Vagina (tissue), 2 donors: ENCODE measurements around the gene LHFPL4. TPM values are rescaled to one million over a fixed set of nuclear protein-coding genes. Genes with fewer than 3 reads are reported as not detected.

ENCODE experiments used
- DNase-seq, 2 donors: peaks; one replicate each; pipeline ENCODE4 v3.0.0-alpha.2; 2017; ENCODE audit errors: extremely low spot score in 2 of 2
- H3K27ac ChIP-seq: fragments of 200-600 bp; sonication (generic); one replicate; pipeline ENCODE4 v1.5.1; 2019
- H3K27me3 ChIP-seq: fragments of 200-600 bp; sonication (generic); one replicate; pipeline ENCODE4 v1.5.1; 2019
- H3K36me3 ChIP-seq, 2 donors: fragments of 200-600 bp; sonication (generic); one replicate each; pipeline ENCODE4 v1.5.1; 2017 to 2019
- H3K4me1 ChIP-seq: fragments of 200-600 bp; sonication (generic); one replicate; pipeline ENCODE4 v1.5.1; 2019
- H3K4me3 ChIP-seq, 2 donors: fragments of 200-600 bp; sonication (generic); 1 replicate in 1 of 2; 2 replicates in 1 of 2; pipeline ENCODE4 v1.5.1; 2016 to 2019
- H3K9me3 ChIP-seq: fragments of 200-600 bp; sonication (generic); one replicate; pipeline ENCODE4 v1.5.1; 2019
- POLR2A ChIP-seq, 2 donors: fragments of 450-650 bp; IDR thresholded peaks; one replicate each; pipeline ENCODE4 v1.6.1; 2017; ENCODE audit warnings: antibody characterized with exemption in 2 of 2, mild to moderate bottlenecking in 2 of 2, moderate library complexity in 2 of 2
- POLR2AphosphoS5 ChIP-seq, 2 donors: sonication (generic); formaldehyde crosslinking; IDR thresholded peaks; one replicate each; pipeline ENCODE4 v1.9.0; 2017; ENCODE audit warnings: antibody characterized with exemption in 2 of 2, mild to moderate bottlenecking in 2 of 2, low read depth in 1 of 2; ENCODE audit not compliant: insufficient read depth in 1 of 2
- intact Hi-C: fragments of 100-400 bp; cut with DNase I; formaldehyde crosslinking; loops from one replicate; pipeline ENCODE4 v1.15.1; 2023
- total RNA-seq: library from RNA; depleted of rRNA; stranded (reverse); fragments of >200 nt; gene quantifications from one replicate; pipeline ENCODE4 v1.2.3, GENCODE V29; 2016
- TF ChIP-seq, protein P1 (sequence below), 3 experiments: fragments of 450-650 bp in 2 of 3; fragments of 200-600 bp in 1 of 3; sonication (generic) in 1 of 3; IDR thresholded peaks; one replicate each; pipeline ENCODE4 v1.5.1; 2017 to 2019; ENCODE audit warnings: antibody characterized with exemption in 3 of 3, mild to moderate bottlenecking in 2 of 3, moderate library complexity in 2 of 3

LHFPL4 gene
- total RNA-seq, 1 donor from 2014 or later, result not detected

DNA sequence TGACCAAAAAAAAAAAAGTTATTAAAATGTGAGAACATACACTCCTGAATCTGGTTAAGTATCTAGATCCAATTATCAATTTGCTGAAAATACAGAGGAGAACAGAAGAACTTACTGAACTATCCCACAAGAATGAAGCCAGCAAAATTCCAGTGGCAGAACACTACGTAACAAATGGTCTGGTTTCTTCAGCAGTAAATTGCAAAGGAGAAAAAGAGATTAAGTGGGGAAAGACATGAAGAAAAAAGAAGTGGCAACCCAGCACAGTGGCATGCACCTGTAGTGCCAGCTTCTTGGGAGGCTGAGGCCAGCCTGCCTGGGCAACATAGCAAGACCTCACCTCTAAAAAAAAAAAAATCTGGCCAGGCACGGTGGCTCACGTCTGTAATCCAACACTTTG lies 62.1 kb downstream of the LHFPL4 start:
- Histone ChIP-seq H3K9me3 (peaks cover 5% of the 10 kb centered on the region), H3K27me3 (no peaks in the 10 kb centered on the region), H3K4me1 (no peaks in the 10 kb centered on the region), H3K27ac (no peak overlapping the region), H3K4me3 (no peak overlapping the region), H3K36me3 (no peaks in the 10 kb centered on the region)
- intact Hi-C loops, result no loop called here
- no peak for DNase-seq
- TF ChIP-seq POLR2A (IDR thresholded peaks at IDR 0.05), result no peak
- TF ChIP-seq POLR2AphosphoS5 (IDR thresholded peaks at IDR 0.05; ENCODE audit: insufficient read depth in 1 of 2, low read depth in 1 of 2), result no peak
- TF ChIP-seq, protein P1, sequence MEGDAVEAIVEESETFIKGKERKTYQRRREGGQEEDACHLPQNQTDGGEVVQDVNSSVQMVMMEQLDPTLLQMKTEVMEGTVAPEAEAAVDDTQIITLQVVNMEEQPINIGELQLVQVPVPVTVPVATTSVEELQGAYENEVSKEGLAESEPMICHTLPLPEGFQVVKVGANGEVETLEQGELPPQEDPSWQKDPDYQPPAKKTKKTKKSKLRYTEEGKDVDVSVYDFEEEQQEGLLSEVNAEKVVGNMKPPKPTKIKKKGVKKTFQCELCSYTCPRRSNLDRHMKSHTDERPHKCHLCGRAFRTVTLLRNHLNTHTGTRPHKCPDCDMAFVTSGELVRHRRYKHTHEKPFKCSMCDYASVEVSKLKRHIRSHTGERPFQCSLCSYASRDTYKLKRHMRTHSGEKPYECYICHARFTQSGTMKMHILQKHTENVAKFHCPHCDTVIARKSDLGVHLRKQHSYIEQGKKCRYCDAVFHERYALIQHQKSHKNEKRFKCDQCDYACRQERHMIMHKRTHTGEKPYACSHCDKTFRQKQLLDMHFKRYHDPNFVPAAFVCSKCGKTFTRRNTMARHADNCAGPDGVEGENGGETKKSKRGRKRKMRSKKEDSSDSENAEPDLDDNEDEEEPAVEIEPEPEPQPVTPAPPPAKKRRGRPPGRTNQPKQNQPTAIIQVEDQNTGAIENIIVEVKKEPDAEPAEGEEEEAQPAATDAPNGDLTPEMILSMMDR (IDR thresholded peaks at IDR 0.05), result no peak

DNA sequence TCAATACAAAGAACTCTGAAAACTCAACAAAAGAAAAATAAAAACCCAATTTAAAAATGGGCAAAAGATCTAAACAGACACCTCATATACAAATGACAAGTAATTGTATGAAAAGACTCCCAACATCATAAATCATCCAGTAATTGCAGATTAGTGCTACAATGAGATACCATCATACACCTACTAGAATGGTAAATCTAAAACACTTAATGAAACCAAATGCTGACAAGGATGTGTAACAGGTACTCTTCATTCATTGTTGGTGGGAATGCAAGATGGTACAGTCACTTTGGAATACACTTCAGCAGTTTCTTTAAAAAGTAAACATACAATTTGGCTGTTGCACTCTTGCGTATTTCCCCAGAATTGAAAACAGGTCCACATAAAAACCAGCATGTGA lies 68.4 kb downstream of the LHFPL4 start:
- H3K4me1 ChIP-seq, result no peaks in the 10 kb centered on the region
- H3K4me3 ChIP-seq, result no peak overlapping the region
- DNase-seq, result no peak
- H3K36me3 ChIP-seq, result peaks cover 0 to 13% of the 10 kb centered on the region in 2 donors
- H3K27me3 ChIP-seq, result no peaks in the 10 kb centered on the region
- intact Hi-C loops, result no loop called here
- TF ChIP-seq, protein P1 (IDR thresholded peaks at IDR 0.05), result no peak
- no peak for TF ChIP-seq POLR2AphosphoS5 (IDR thresholded peaks at IDR 0.05; ENCODE audit: insufficient read depth in 1 of 2, low read depth in 1 of 2)
- no peak for TF ChIP-seq POLR2A (IDR thresholded peaks at IDR 0.05)
- no peak overlapping the region for H3K27ac ChIP-seq
- H3K9me3 ChIP-seq, result peaks cover 5% of the 10 kb centered on the region

DNA sequence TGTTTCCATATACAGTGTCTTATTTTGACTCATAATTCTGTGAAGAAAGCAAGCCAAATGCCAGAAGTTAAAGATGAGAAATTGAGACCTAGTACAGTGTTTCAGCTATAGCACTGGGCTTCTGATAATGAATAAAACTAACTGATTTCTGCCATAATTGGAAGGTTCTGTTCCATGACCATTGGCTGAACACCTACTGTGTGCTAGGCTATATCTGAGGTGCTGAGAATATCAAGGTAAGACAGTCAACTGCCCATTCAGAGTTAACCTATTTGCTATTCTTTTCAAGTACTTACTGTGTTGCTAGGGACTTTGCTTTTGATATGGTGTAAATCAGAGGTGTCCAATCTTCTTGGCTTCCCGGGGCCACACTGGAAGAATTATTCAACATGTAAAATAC lies 73.4 kb downstream of the LHFPL4 start:
- peaks cover 0 to 55% of the 10 kb centered on the region in 2 donors for H3K36me3 ChIP-seq
- no peaks in the 10 kb centered on the region for H3K9me3 ChIP-seq
- no peak overlapping the region for H3K27ac ChIP-seq
- TF ChIP-seq, protein P1 (IDR thresholded peaks at IDR 0.05), result no peak
- no peak for TF ChIP-seq POLR2A (IDR thresholded peaks at IDR 0.05)
- no peak for TF ChIP-seq POLR2AphosphoS5 (IDR thresholded peaks at IDR 0.05; ENCODE audit: insufficient read depth in 1 of 2, low read depth in 1 of 2)
- H3K4me3 ChIP-seq, result no peak overlapping the region
- no peaks in the 10 kb centered on the region for H3K27me3 ChIP-seq
- DNase-seq, result no peak
- intact Hi-C loops, result no loop called here
- H3K4me1 ChIP-seq, result no peaks in the 10 kb centered on the region

DNA sequence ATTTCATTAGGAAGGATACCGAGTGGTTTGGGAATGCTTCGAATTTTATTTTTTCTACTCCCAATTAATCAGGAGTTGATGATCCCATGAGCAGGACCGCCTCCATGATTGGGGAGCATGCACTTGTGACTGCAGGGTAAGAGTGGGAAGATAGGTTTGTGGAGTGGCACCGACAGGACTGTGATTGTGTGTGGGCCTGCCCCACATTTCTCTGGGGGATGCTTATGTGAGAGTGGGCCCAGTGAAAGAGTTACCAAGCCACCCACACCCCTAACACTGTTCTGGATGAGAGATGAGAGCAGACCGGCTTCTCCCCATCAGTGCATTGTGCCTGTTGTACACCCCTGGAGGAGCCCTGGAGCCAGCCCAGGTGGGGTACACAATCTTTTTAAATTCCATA lies 76.7 kb downstream of the LHFPL4 start:
- intact Hi-C loops, result no loop called here

DNA sequence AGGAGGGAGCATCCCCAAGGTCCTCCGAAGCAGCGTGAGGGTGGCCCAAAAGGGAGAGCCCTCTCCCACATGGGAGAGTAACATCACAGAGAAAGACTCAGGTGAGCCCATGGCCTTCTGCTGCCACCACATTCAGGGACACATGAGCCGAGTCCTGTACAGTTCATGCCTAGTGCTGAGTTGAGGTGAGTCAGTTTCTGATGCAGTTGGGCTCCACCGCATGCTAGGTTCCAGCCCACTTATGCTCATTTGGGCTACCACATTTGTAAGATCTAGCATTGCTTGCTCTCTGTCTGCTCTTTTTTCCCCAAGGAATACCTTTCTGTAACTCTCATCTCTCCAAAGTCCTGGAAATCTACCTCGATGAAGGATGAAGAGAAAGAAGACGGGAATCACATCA lies 79.1 kb downstream of the LHFPL4 start:
- no peak for TF ChIP-seq POLR2AphosphoS5 (IDR thresholded peaks at IDR 0.05; ENCODE audit: insufficient read depth in 1 of 2, low read depth in 1 of 2)
- no peak for TF ChIP-seq POLR2A (IDR thresholded peaks at IDR 0.05)
- TF ChIP-seq, protein P1 (IDR thresholded peaks at IDR 0.05), result no peak
- H3K27ac ChIP-seq, result no peak overlapping the region
- no peak overlapping the region for H3K4me3 ChIP-seq
- peaks cover 0 to 88% of the 10 kb centered on the region in 2 donors for H3K36me3 ChIP-seq
- DNase-seq, result no peak
- H3K9me3 ChIP-seq, result no peaks in the 10 kb centered on the region
- intact Hi-C loops, result no loop called here
- H3K4me1 ChIP-seq, result no peaks in the 10 kb centered on the region
- H3K27me3 ChIP-seq, result no peaks in the 10 kb centered on the region

More for the DNA sequence above, 76.7 kb downstream of the LHFPL4 start:
- TF ChIP-seq POLR2A (IDR thresholded peaks at IDR 0.05), result no peak
- TF ChIP-seq, protein P1 (IDR thresholded peaks at IDR 0.05), result no peak
- no peak for TF ChIP-seq POLR2AphosphoS5 (IDR thresholded peaks at IDR 0.05; ENCODE audit: insufficient read depth in 1 of 2, low read depth in 1 of 2)
- Histone ChIP-seq H3K27me3 (no peaks in the 10 kb centered on the region), H3K36me3 (peaks cover 0 to 89% of the 10 kb centered on the region in 2 donors), H3K4me3 (no peak overlapping the region), H3K9me3 (no peaks in the 10 kb centered on the region), H3K4me1 (no peaks in the 10 kb centered on the region), H3K27ac (no peak overlapping the region)
- no peak for DNase-seq
